Measurements from ENCODE around the gene MLXIP. TPM values are rescaled to one million over a fixed set of nuclear protein-coding genes. Genes with fewer than 3 reads are reported as not detected.

MLXIP gene
- total and polyA plus RNA-seq, 2 of the 8 experiments (the other 6 are each of a cell fraction or from before 2014, with no cell fraction given): 5.5 to 40.5 TPM

- TF ChIP-seq SIRT6 (IDR thresholded peaks at IDR 0.05; ENCODE audit: low read length) (no peak), CHD2 (IDR thresholded peaks at IDR 0.05; ENCODE audit: low read length) (no peak), CHD1 (IDR thresholded peaks at IDR 0.05; ENCODE audit: low read depth, low read length) (no peak), CBX5 (IDR thresholded peaks at IDR 0.05; ENCODE audit: low read depth, low read length) (no peak)
Measured at GRCh38 chr12:122076743-122077495, 1.6 kb upstream of the MLXIP start (continued).
